IMR-90 (cell line): ENCODE measurements around the gene PARP1. TPM values are rescaled to one million over a fixed set of nuclear protein-coding genes. Genes with fewer than 3 reads are reported as not detected.

Experiments used
- ATAC-seq: fragments of 200-7000 bp; cut with Tn5 transposase; 2 replicates; pipeline ENCODE4 v1.9.1; 2020; ENCODE audit warnings: low read depth, mild to moderate bottlenecking, moderate library complexity
- BruUV-seq: library from RNA; stranded (reverse); fragments of 400-500 nt; replicated peaks from 2 replicates; lab custom pipeline; 2021; lab: Mats Ljungman, UMichigan
- CTCF ChIA-PET: fragments of 300-600 bp; formaldehyde crosslinking; extraction: SDS; loops from one replicate; lab custom pipeline; 2021; ENCODE audit warnings: antibody characterized with exemption; lab: Yijun Ruan, JAX
- POLR2A ChIA-PET: fragments of 300-600 bp; sonication (Branson Sonifier 250); formaldehyde crosslinking; loops from one replicate; lab custom pipeline; 2022; ENCODE audit warnings: antibody characterized with exemption; ENCODE audit not compliant: unreplicated experiment; lab: Charles Lee
- DNase-seq: peaks from one replicate; pipeline ENCODE4 v3.0.0; 2013
- H2AFZ ChIP-seq: replicated peaks from 2 replicates; pipeline ENCODE3; 2013; ENCODE audit warnings: low read length, mild to moderate bottlenecking; ENCODE audit not compliant: poor library complexity
- H2AK5ac ChIP-seq: 2 replicates; pipeline ENCODE4 v1.6.1; 2013; ENCODE audit warnings: low read depth, low read length, inconsistent platforms
- H2AK9ac ChIP-seq: replicated peaks from 2 replicates; pipeline ENCODE3; 2013; ENCODE audit warnings: mild to moderate bottlenecking, low read depth, low read length, moderate library complexity; ENCODE audit not compliant: poor library complexity
- H2BK120ac ChIP-seq: 2 replicates; pipeline ENCODE4 v1.6.1; 2013; ENCODE audit warnings: low read depth, low read length, inconsistent platforms
- H2BK15ac ChIP-seq: 3 replicates; pipeline ENCODE4 v1.6.1; 2013; ENCODE audit warnings: low read depth, low read length, inconsistent platforms
- H2BK20ac ChIP-seq: 2 replicates; pipeline ENCODE4 v1.6.1; 2013; ENCODE audit warnings: low read depth, mild to moderate bottlenecking, inconsistent platforms, low read length, moderate library complexity
- H2BK5ac ChIP-seq: 2 replicates; pipeline ENCODE4 v1.6.1; 2013; ENCODE audit warnings: mild to moderate bottlenecking, low read depth, low read length, inconsistent platforms; ENCODE audit not compliant: poor library complexity, severe bottlenecking
- H3K14ac ChIP-seq: replicated peaks from 2 replicates; pipeline ENCODE4 v1.6.1; 2013; ENCODE audit warnings: low read depth, low read length, inconsistent platforms
- H3K18ac ChIP-seq: 2 replicates; pipeline ENCODE4 v1.6.1; 2013; ENCODE audit warnings: low read depth, low read length, control low read depth
- H3K23ac ChIP-seq: 2 replicates; pipeline ENCODE4 v1.6.1; 2013; ENCODE audit warnings: low read depth, low read length, inconsistent platforms
- H3K27ac ChIP-seq: 2 replicates; pipeline ENCODE4 v1.5.1; 2013; ENCODE audit warnings: mild to moderate bottlenecking, control low read depth, low read length; ENCODE audit not compliant: insufficient read depth
- H3K27me3 ChIP-seq: 2 replicates; pipeline ENCODE4 v1.6.1; 2013; ENCODE audit warnings: low read length; ENCODE audit not compliant: control insufficient read depth, insufficient read depth
- H3K36me3 ChIP-seq: 2 replicates; pipeline ENCODE4 v1.6.1; 2013; ENCODE audit warnings: low read length, mixed read lengths; ENCODE audit not compliant: control insufficient read depth, insufficient read depth
- H3K4ac ChIP-seq: 2 replicates; pipeline ENCODE4 v1.6.1; 2013; ENCODE audit warnings: low read depth, low read length, inconsistent platforms
- H3K4me1 ChIP-seq: 2 replicates; pipeline ENCODE4 v1.6.1; 2013; ENCODE audit warnings: low read length, mixed read lengths; ENCODE audit not compliant: control insufficient read depth, insufficient read depth
- H3K4me2 ChIP-seq: 2 replicates; pipeline ENCODE4 v1.6.1; 2013; ENCODE audit warnings: low read depth, mild to moderate bottlenecking, control low read depth, low read length, moderate library complexity
- H3K4me3 ChIP-seq: 2 replicates; pipeline ENCODE4 v1.5.1; 2013; ENCODE audit warnings: low read depth, mild to moderate bottlenecking, control low read depth, low read length, moderate library complexity; ENCODE audit not compliant: insufficient read depth
- H3K56ac ChIP-seq: 2 replicates; pipeline ENCODE4 v1.6.1; 2013; ENCODE audit warnings: low read length, inconsistent platforms; ENCODE audit not compliant: insufficient read depth; ENCODE audit errors: extremely low read depth
- H3K79me1 ChIP-seq, 2 experiments: 2 replicates each; pipeline ENCODE4 v1.6.1; 2013; ENCODE audit warnings: low read length in 2 of 2, inconsistent platforms in 1 of 2, low read depth in 1 of 2
- H3K9ac ChIP-seq: 2 replicates; pipeline ENCODE4 v1.6.1; 2013; ENCODE audit warnings: low read depth, low read length, control low read depth
- H3K9me1 ChIP-seq: 2 replicates; pipeline ENCODE4 v1.6.1; 2013; ENCODE audit warnings: low read length, inconsistent platforms; ENCODE audit not compliant: insufficient read depth
- H3K9me3 ChIP-seq: 2 replicates; pipeline ENCODE4 v1.6.1; 2013; ENCODE audit warnings: low read length; ENCODE audit not compliant: control insufficient read depth, insufficient read depth
- H4K20me1 ChIP-seq: 2 replicates; pipeline ENCODE4 v1.6.1; 2013; ENCODE audit warnings: low read length, inconsistent platforms; ENCODE audit not compliant: insufficient read depth
- H4K5ac ChIP-seq: 2 replicates; pipeline ENCODE4 v1.6.1; 2013; ENCODE audit warnings: mild to moderate bottlenecking, low read depth, low read length, control low read depth
- H4K8ac ChIP-seq, 2 experiments: 2 replicates each; pipeline ENCODE4 v1.6.1; 2013; ENCODE audit warnings: low read depth in 2 of 2, low read length in 2 of 2, control low read depth in 1 of 2, inconsistent platforms in 1 of 2
- H4K91ac ChIP-seq: 2 replicates; pipeline ENCODE4 v1.6.1; 2013; ENCODE audit warnings: low read depth, low read length, inconsistent platforms; ENCODE audit not compliant: insufficient read depth
- MAFK ChIP-seq: IDR thresholded peaks from 2 replicates; pipeline ENCODE4 v1.6.1; 2012; ENCODE audit warnings: low read depth, low read length, improper control_type of control experiment
- MXI1 ChIP-seq: IDR thresholded peaks from 2 replicates; pipeline ENCODE4 v1.6.1; 2012; ENCODE audit warnings: low read depth, mild to moderate bottlenecking, low read length, moderate library complexity, borderline replicate concordance
- NFE2L2 ChIP-seq: fragments of 150-350 bp; IDR thresholded peaks from 2 replicates; pipeline ENCODE4 v1.6.1; 2016; ENCODE audit warnings: low read depth, mild to moderate bottlenecking, low read length
- RAD21 ChIP-seq: IDR thresholded peaks from 2 replicates; pipeline ENCODE4 v1.6.1; 2012; ENCODE audit warnings: low read length, improper control_type of control experiment
- WGBS, 2 experiments: methylation state at CpG; one replicate each; pipeline versions ENCODE4 v1.1.5 to v1.1.7; 2013; ENCODE audit warnings: missing lambda C conversion rate in 2 of 2; ENCODE audit not compliant: insufficient read length in 1 of 2; ENCODE audit errors: extremely low coverage in 2 of 2; 5-methylcytosine and 5-hydroxymethylcytosine counted together
- dilution Hi-C: fragments of 300-500 bp; cut with HindIII; formaldehyde crosslinking; loops from one replicate; pipeline ENCODE4 v1.14.3; 2018; ENCODE audit warnings: low sequenced_read_pairs; ENCODE audit not compliant: unreplicated experiment
- in situ Hi-C: fragments of 300-500 bp; cut with MboI; formaldehyde crosslinking; loops from 3 replicates; pipeline ENCODE4 v1.14.3; 2019; ENCODE audit warnings: low sequenced_read_pairs, inconsistent platforms, mixed read lengths
- intact Hi-C: fragments of 100-400 bp; cut with micrococcal nuclease; formaldehyde crosslinking; loops from 2 replicates; pipeline ENCODE4 v1.10.0; 2022
- polyA plus RNA-seq, 3 experiments: library from polyadenylated mRNA; depleted of rRNA; stranded (reverse); fragments of >200 nt; gene quantifications; 2 replicates each; pipeline ENCODE4 v1.2.3, GENCODE V29; 2012; ENCODE audit warnings: low replicate concordance in 1 of 3
- total RNA-seq: library from RNA; depleted of rRNA; stranded (reverse); fragments of >200 nt; gene quantifications from 2 replicates; pipeline ENCODE4 v1.2.3, GENCODE V29; 2012

Gene PARP1
- total and polyA plus RNA-seq, 2 of the 4 experiments (the other 2 are of a cell fraction): 86.5 to 105 TPM

GRCh38 chr1:226388131-226388530 is 19.8 kb downstream of the PARP1 start:
- POLR2A ChIA-PET: no interaction called here
- no peak overlapping the region for H3K14ac ChIP-seq
- no CpG with 5 or more reads among the region's 1 CpG for WGBS, 2 experiments
- intact Hi-C loops (no loop called here), in situ Hi-C loops (no loop called here), dilution Hi-C loops (no loop called here)
- no peaks in the 10 kb centered on the region for H3K27me3 ChIP-seq
- no peak overlapping the region for H2AK5ac ChIP-seq
- H3K4me1 ChIP-seq: no peaks in the 10 kb centered on the region
- no peak overlapping the region for H2AFZ ChIP-seq
- no peak overlapping the region for H4K91ac ChIP-seq
- H3K79me1 ChIP-seq: peaks cover 10 to 12% of the 10 kb centered on the region in 2 experiments; a peak in 3 of 4 replicates
- no peak overlapping the region for H2BK5ac ChIP-seq
- H2AK9ac ChIP-seq: no peak overlapping the region
- no peak overlapping the region for H2BK120ac ChIP-seq
- H3K36me3 ChIP-seq: peaks cover 63% of the 10 kb centered on the region
- no peak overlapping the region for H3K9ac ChIP-seq
- no peaks in the 10 kb centered on the region for H3K9me3 ChIP-seq
- H2BK15ac ChIP-seq: no peak overlapping the region
- no peak overlapping the region for H4K5ac ChIP-seq
- H4K20me1 ChIP-seq: no peaks in the 10 kb centered on the region; the same call in 1 of the 2 replicates
- no peak overlapping the region for H3K18ac ChIP-seq
- no peak overlapping the region for H3K27ac ChIP-seq
- CTCF ChIA-PET: no interaction called here
- no peak overlapping the region for H3K4me3 ChIP-seq
- H2BK20ac ChIP-seq: no peak overlapping the region
- no peak overlapping the region for H3K56ac ChIP-seq
- BruUV-seq: no TSS peak
- no peak overlapping the region for H3K4me2 ChIP-seq
- H4K8ac ChIP-seq: no peak overlapping the region
- no peaks in the 10 kb centered on the region for H3K9me1 ChIP-seq
- no peak for ATAC-seq
- TF ChIP-seq NFE2L2 (no peak), MAFK (no peak), MXI1 (no peak), RAD21 (no peak)
- no peak overlapping the region for H3K23ac ChIP-seq
- no peak overlapping the region for H3K4ac ChIP-seq
- DNase-seq: no peak
